Liver (tissue), 9 donors: ENCODE data around the gene CCDC51. TPM values are rescaled to one million over a fixed set of nuclear protein-coding genes. Genes with fewer than 3 reads are reported as not detected.
A peak's percentile ranks its signal among the peaks of the same experiment; 100 is the strongest.

ENCODE experiments used
- DNase-seq: peaks from one replicate; pipeline ENCODE4 v3.0.0-alpha.2; 2017; ENCODE audit warnings: low spot score
- H3K27ac ChIP-seq, 2 donors: one replicate each; pipeline ENCODE4 v1.7.0; 2013; ENCODE audit warnings: inconsistent platforms in 2 of 2, low read length in 2 of 2, control low read depth in 1 of 2, low read depth in 1 of 2, mild to moderate bottlenecking in 1 of 2
- H3K27me3 ChIP-seq, 4 donors: one replicate each; pipeline versions ENCODE4 v1.6.1 to v1.7.0; 2013; ENCODE audit warnings: low read length in 3 of 4, inconsistent platforms in 1 of 4, mild to moderate bottlenecking in 1 of 4, moderate library complexity in 1 of 4; ENCODE audit not compliant: control insufficient read depth in 4 of 4, insufficient read depth in 4 of 4
- H3K36me3 ChIP-seq, 4 donors: one replicate each; pipeline versions ENCODE4 v1.6.1 to v1.7.0; 2013; ENCODE audit warnings: low read length in 3 of 4, mild to moderate bottlenecking in 3 of 4, low read depth in 1 of 4, moderate library complexity in 1 of 4; ENCODE audit not compliant: control insufficient read depth in 4 of 4, insufficient read depth in 3 of 4
- H3K4me1 ChIP-seq, 4 donors: one replicate each; pipeline versions ENCODE4 v1.6.1 to v1.7.0; 2013; ENCODE audit warnings: low read length in 3 of 4, mild to moderate bottlenecking in 3 of 4, moderate library complexity in 1 of 4; ENCODE audit not compliant: control insufficient read depth in 4 of 4, insufficient read depth in 4 of 4
- H3K4me3 ChIP-seq, 3 donors: one replicate each; pipeline versions ENCODE4 v1.6.1 to v1.7.0; 2013; ENCODE audit warnings: low read length in 3 of 3, control low read depth in 1 of 3, low read depth in 1 of 3, mild to moderate bottlenecking in 1 of 3
- H3K9ac ChIP-seq, 2 donors: one replicate each; pipeline ENCODE4 v1.7.0; 2013; ENCODE audit warnings: low read length in 2 of 2, mild to moderate bottlenecking in 2 of 2, moderate library complexity in 2 of 2, control low read depth in 1 of 2, low read depth in 1 of 2
- H3K9me3 ChIP-seq, 4 donors: one replicate each; pipeline versions ENCODE4 v1.6.1 to v1.7.0; 2013; ENCODE audit warnings: low read length in 3 of 4; ENCODE audit not compliant: control insufficient read depth in 4 of 4
- FOXA1 ChIP-seq: IDR thresholded peaks from 2 replicates; pipeline ENCODE4 v1.6.1; 2016; ENCODE audit warnings: antibody characterized with exemption
- FOXA2 ChIP-seq: IDR thresholded peaks from 2 replicates; pipeline ENCODE4 v1.6.1; 2016; ENCODE audit warnings: antibody characterized with exemption
- GABPA ChIP-seq, 2 donors: IDR thresholded peaks in 1 of 2; conservative IDR thresholded peaks in 1 of 2; 2 replicates each; pipeline ENCODE4 v1.6.1; 2016; ENCODE audit warnings: antibody characterized with exemption in 2 of 2, mild to moderate bottlenecking in 1 of 2, moderate library complexity in 1 of 2
- HNF4A ChIP-seq, 2 donors: conservative IDR thresholded peaks; 2 replicates each; pipeline ENCODE4 v1.6.1; 2016; ENCODE audit warnings: antibody characterized with exemption in 2 of 2, mild to moderate bottlenecking in 2 of 2
- HNF4G ChIP-seq: IDR thresholded peaks from 2 replicates; pipeline ENCODE4 v1.6.1; 2016; ENCODE audit warnings: antibody characterized with exemption
- JUND ChIP-seq, 2 donors: IDR thresholded peaks; 2 replicates each; pipeline ENCODE4 v1.6.1; 2016; ENCODE audit warnings: antibody characterized with exemption in 2 of 2
- NR2F2 ChIP-seq: IDR thresholded peaks from 2 replicates; pipeline ENCODE4 v1.6.1; 2016; ENCODE audit warnings: antibody characterized with exemption
- RAD21 ChIP-seq, 2 donors: IDR thresholded peaks; 2 replicates each; pipeline ENCODE4 v1.6.1; 2016; ENCODE audit warnings: antibody characterized with exemption in 2 of 2, mild to moderate bottlenecking in 2 of 2
- RXRA ChIP-seq, 2 donors: IDR thresholded peaks; 2 replicates each; pipeline ENCODE4 v1.6.1; 2017 to 2018; ENCODE audit warnings: antibody characterized with exemption in 2 of 2, mild to moderate bottlenecking in 1 of 2
- SP1 ChIP-seq: IDR thresholded peaks from 2 replicates; pipeline ENCODE4 v1.6.1; 2018; ENCODE audit warnings: antibody characterized with exemption, mild to moderate bottlenecking
- TAF1 ChIP-seq: conservative IDR thresholded peaks from 2 replicates; pipeline ENCODE4 v1.6.1; 2016; ENCODE audit warnings: antibody characterized with exemption, mild to moderate bottlenecking
- WGBS: extraction: QIAGEN DNeasy Blood & Tissue Kit; methylation state at CpG from one replicate; pipeline ENCODE4 v1.1.7; 2013; 5-methylcytosine and 5-hydroxymethylcytosine counted together
- polyA plus RNA-seq, 2 donors: library from polyadenylated mRNA; stranded (reverse) in 1 of 2; unstranded in 1 of 2; fragments of 200-250 nt in 1 of 2; fragments of >200 nt in 1 of 2; fragmentation: Nextera tagmentation in 1 of 2; extraction: Ambion mirVana in 1 of 2; gene quantifications; one replicate each; pipeline versions ENCODE4 v1.2.1 to v1.2.3, GENCODE V29; 2013 to 2015
- total RNA-seq, 2 donors: library from RNA; depleted of rRNA; stranded (reverse); fragments of >200 nt; gene quantifications; one replicate each; pipeline ENCODE4 v1.2.3, GENCODE V29; 2014
- TF ChIP-seq, protein P1 (sequence below): IDR thresholded peaks from 2 replicates; pipeline ENCODE4 v1.6.1; 2016; ENCODE audit warnings: antibody characterized with exemption
- TF ChIP-seq, protein P2 (sequence below): IDR thresholded peaks from 2 replicates; pipeline ENCODE4 v1.6.1; 2016; ENCODE audit warnings: antibody characterized with exemption
- TF ChIP-seq, protein P3 (sequence below): IDR thresholded peaks from 2 replicates; pipeline ENCODE4 v1.6.1; 2016; ENCODE audit warnings: antibody characterized with exemption, mild to moderate bottlenecking
- TF ChIP-seq, protein P4 (sequence below): fragments of 150-350 bp; IDR thresholded peaks from 2 replicates; pipeline ENCODE4 v1.5.1; 2017; ENCODE audit warnings: improper control_type of control experiment, low read depth, low read length; ENCODE audit not compliant: missing input control
- donor health status: healthy.
- donor health status: healthy.
- donor health status: healthy.
- donor health status: healthy.
- donor health status: healthy.

CCDC51 gene
- total and polyA plus RNA-seq, 4 donors: 7.9 to 13.7 (median 11.0) TPM

DNA sequence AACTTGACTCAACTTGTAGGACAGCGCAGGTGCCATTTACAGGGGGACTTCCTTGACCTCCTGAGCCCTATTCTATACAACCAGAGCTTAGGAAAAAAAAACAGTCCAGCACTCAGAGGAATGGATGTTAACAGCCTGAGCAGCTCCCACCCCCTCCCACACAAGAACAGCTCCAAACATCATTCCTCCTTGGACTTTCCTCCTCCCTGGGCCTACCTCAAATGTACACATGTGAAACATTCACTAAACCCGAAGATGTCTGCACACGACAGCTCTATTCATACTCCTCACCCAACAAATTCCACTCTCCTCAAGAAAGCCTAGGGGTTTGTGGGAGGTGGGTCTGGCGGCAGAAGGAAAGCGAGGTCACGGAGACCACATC, 6.1 kb upstream of the CCDC51 start:
- Histone ChIP-seq H3K4me1 (peaks cover 0 to 27% (median 24%) of the 10 kb centered on the region in 4 donors), H3K36me3 (peaks cover 0 to 12% (median 5%) of the 10 kb centered on the region in 4 donors), H3K9ac (peak overlapping the region; percentile 3 to 57), H3K4me3 (peak overlapping the region; percentile 43 to 77 (median 76)), H3K9me3 (no peaks in the 10 kb centered on the region), H3K27ac (peak overlapping the region; percentile 82 to 84), H3K27me3 (no peaks in the 10 kb centered on the region)
- no peak for DNase-seq
- 20% methylated on average over 6 of the region's 6 CpGs for WGBS
- TF ChIP-seq NR2F2 (no peak), JUND (IDR thresholded peaks at IDR 0.05) (no peak), GABPA (IDR thresholded peaks at IDR 0.05 in 1 of 2, conservative IDR thresholded peaks at IDR 0.05 in 1 of 2) (no peak), RXRA (IDR thresholded peaks at IDR 0.05) (no peak), HNF4G (no peak), FOXA1 (no peak), RAD21 (IDR thresholded peaks at IDR 0.05) (no peak), SP1 (no peak), TAF1 (no peak)
- TF ChIP-seq, protein P1, sequence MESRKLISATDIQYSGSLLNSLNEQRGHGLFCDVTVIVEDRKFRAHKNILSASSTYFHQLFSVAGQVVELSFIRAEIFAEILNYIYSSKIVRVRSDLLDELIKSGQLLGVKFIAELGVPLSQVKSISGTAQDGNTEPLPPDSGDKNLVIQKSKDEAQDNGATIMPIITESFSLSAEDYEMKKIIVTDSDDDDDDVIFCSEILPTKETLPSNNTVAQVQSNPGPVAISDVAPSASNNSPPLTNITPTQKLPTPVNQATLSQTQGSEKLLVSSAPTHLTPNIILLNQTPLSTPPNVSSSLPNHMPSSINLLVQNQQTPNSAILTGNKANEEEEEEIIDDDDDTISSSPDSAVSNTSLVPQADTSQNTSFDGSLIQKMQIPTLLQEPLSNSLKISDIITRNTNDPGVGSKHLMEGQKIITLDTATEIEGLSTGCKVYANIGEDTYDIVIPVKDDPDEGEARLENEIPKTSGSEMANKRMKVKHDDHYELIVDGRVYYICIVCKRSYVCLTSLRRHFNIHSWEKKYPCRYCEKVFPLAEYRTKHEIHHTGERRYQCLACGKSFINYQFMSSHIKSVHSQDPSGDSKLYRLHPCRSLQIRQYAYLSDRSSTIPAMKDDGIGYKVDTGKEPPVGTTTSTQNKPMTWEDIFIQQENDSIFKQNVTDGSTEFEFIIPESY: no peak
- TF ChIP-seq, protein P2, sequence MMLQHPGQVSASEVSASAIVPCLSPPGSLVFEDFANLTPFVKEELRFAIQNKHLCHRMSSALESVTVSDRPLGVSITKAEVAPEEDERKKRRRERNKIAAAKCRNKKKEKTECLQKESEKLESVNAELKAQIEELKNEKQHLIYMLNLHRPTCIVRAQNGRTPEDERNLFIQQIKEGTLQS: no peak

DNA sequence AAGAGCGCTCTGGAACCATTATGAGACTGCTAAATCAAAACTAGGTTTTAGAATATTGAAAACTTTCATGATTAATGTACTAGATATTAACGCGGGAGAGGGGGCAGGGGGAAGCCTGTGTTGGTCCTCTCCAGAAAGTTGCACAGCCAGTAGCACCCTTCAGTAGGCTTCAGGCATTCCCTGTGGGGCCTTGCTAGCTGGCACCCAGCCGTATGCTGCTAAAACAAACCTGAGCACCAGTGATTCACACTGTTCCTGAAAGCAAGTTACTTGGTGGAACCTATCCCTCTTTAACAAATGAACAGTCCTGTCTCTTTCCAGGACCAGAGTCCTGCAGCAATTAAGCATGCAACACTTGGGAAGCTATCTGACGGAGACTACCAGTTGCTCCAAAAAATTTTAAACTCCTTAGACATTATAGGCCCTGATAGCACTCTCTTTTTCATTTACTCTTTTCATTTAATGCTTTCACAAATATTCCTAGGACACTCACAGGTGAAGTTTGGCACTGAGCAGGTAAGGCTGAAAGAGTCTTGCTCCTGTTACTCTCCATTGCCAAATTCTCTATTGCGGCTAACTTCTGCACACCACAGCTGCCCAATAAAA, 5.5 kb upstream of the CCDC51 start:
- Histone ChIP-seq H3K4me3 (no peak overlapping the region), H3K4me1 (peaks cover 0 to 29% (median 24%) of the 10 kb centered on the region in 4 donors), H3K9ac (no peak overlapping the region), H3K27me3 (no peaks in the 10 kb centered on the region), H3K9me3 (no peaks in the 10 kb centered on the region), H3K27ac (no peak overlapping the region), H3K36me3 (peaks cover 0 to 12% (median 4%) of the 10 kb centered on the region in 4 donors)
- DNase-seq: no peak
- TF ChIP-seq TAF1: no peak
- TF ChIP-seq FOXA2: no peak
- TF ChIP-seq, protein P3, sequence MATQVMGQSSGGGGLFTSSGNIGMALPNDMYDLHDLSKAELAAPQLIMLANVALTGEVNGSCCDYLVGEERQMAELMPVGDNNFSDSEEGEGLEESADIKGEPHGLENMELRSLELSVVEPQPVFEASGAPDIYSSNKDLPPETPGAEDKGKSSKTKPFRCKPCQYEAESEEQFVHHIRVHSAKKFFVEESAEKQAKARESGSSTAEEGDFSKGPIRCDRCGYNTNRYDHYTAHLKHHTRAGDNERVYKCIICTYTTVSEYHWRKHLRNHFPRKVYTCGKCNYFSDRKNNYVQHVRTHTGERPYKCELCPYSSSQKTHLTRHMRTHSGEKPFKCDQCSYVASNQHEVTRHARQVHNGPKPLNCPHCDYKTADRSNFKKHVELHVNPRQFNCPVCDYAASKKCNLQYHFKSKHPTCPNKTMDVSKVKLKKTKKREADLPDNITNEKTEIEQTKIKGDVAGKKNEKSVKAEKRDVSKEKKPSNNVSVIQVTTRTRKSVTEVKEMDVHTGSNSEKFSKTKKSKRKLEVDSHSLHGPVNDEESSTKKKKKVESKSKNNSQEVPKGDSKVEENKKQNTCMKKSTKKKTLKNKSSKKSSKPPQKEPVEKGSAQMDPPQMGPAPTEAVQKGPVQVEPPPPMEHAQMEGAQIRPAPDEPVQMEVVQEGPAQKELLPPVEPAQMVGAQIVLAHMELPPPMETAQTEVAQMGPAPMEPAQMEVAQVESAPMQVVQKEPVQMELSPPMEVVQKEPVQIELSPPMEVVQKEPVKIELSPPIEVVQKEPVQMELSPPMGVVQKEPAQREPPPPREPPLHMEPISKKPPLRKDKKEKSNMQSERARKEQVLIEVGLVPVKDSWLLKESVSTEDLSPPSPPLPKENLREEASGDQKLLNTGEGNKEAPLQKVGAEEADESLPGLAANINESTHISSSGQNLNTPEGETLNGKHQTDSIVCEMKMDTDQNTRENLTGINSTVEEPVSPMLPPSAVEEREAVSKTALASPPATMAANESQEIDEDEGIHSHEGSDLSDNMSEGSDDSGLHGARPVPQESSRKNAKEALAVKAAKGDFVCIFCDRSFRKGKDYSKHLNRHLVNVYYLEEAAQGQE: no peak
- TF ChIP-seq HNF4A (conservative IDR thresholded peaks at IDR 0.05): no peak
- TF ChIP-seq, protein P1: no peak
- TF ChIP-seq SP1: no peak
- TF ChIP-seq, protein P4, sequence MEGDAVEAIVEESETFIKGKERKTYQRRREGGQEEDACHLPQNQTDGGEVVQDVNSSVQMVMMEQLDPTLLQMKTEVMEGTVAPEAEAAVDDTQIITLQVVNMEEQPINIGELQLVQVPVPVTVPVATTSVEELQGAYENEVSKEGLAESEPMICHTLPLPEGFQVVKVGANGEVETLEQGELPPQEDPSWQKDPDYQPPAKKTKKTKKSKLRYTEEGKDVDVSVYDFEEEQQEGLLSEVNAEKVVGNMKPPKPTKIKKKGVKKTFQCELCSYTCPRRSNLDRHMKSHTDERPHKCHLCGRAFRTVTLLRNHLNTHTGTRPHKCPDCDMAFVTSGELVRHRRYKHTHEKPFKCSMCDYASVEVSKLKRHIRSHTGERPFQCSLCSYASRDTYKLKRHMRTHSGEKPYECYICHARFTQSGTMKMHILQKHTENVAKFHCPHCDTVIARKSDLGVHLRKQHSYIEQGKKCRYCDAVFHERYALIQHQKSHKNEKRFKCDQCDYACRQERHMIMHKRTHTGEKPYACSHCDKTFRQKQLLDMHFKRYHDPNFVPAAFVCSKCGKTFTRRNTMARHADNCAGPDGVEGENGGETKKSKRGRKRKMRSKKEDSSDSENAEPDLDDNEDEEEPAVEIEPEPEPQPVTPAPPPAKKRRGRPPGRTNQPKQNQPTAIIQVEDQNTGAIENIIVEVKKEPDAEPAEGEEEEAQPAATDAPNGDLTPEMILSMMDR: no peak
- TF ChIP-seq JUND (IDR thresholded peaks at IDR 0.05): no peak
- no peak for TF ChIP-seq RAD21 (IDR thresholded peaks at IDR 0.05)
- WGBS: 81% methylated on average over 6 of the region's 6 CpGs
